ENCODE data around the gene CENATAC. TPM values are rescaled to one million over a fixed set of nuclear protein-coding genes. Genes with fewer than 3 reads are reported as not detected.
"Not testable (repeated sequence)": the region's sequence is repeated elsewhere in the genome, so short reads cannot be mapped to it uniquely, and the experiment has no call there.

CENATAC gene
- total RNA-seq, 1 donor, result 37.6 TPM

- H3K36me3 ChIP-seq (ENCODE audit: insufficient read depth, low read length), result no peaks in the 10 kb centered on the region
- no peak overlapping the region for H3K4me3 ChIP-seq (ENCODE audit: insufficient read depth, low read length)
- no peaks in the 10 kb centered on the region for H3K27me3 ChIP-seq (ENCODE audit: insufficient read depth, low read length)
- no peak overlapping the region for H3K4me2 ChIP-seq (ENCODE audit: insufficient read depth, low read length)
- no peak overlapping the region for H3K27ac ChIP-seq (ENCODE audit: low read depth, low read length)
- no peaks in the 10 kb centered on the region for H4K20me1 ChIP-seq (ENCODE audit: insufficient read depth, low read length)
- no peak for DNase-seq (ENCODE audit: insufficient read length, low spot score, missing footprints)
- no peaks in the 10 kb centered on the region for H3K9me3 ChIP-seq (ENCODE audit: low read depth, low read length)
- no peak for TF ChIP-seq CTCF (IDR thresholded peaks at IDR 0.05; ENCODE audit: extremely low read depth, low read depth, low read length)
- no peaks in the 10 kb centered on the region for H3K79me2 ChIP-seq (ENCODE audit: insufficient read depth, low read length)
- no peak overlapping the region for H2AFZ ChIP-seq (ENCODE audit: low read length)
- H3K4me1 ChIP-seq (ENCODE audit: insufficient read depth, low read length), result no peaks in the 10 kb centered on the region
These were observed 40.9 kb downstream of the CENATAC start for GRCh38 chr11:119038884-119039283.

DNA sequence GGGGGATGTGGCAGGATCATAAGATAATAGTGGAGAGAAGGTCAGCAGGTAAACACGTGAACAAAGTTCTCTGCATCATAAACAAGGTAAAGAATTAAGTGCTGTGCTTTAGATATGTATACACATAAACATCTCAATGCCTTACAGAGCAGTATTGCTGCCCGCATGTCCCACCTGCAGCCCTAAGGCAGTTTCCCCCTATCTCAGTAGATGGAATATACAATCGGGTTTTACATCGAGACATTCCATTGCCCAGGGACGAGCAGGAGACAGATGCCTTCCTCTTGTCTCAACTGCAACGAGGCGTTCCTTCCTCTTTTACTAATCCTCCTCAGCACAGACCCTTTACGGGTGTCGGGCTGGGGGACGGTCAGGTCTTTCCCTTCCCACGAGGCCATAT, 41.5 kb downstream of the CENATAC start:
- H3K4me1 ChIP-seq (ENCODE audit: insufficient read depth, low read length); H3K4me3 ChIP-seq (ENCODE audit: insufficient read depth, low read length); H3K36me3 ChIP-seq (ENCODE audit: insufficient read depth, low read length); H3K4me2 ChIP-seq (ENCODE audit: insufficient read depth, low read length); H3K27ac ChIP-seq (ENCODE audit: low read depth, low read length); DNase-seq (ENCODE audit: insufficient read length, low spot score, missing footprints); H4K20me1 ChIP-seq (ENCODE audit: insufficient read depth, low read length); H3K79me2 ChIP-seq (ENCODE audit: insufficient read depth, low read length); H3K9me3 ChIP-seq (ENCODE audit: low read depth, low read length); H3K27me3 ChIP-seq (ENCODE audit: insufficient read depth, low read length); H2AFZ ChIP-seq (ENCODE audit: low read length): not testable (repeated sequence)

DNA sequence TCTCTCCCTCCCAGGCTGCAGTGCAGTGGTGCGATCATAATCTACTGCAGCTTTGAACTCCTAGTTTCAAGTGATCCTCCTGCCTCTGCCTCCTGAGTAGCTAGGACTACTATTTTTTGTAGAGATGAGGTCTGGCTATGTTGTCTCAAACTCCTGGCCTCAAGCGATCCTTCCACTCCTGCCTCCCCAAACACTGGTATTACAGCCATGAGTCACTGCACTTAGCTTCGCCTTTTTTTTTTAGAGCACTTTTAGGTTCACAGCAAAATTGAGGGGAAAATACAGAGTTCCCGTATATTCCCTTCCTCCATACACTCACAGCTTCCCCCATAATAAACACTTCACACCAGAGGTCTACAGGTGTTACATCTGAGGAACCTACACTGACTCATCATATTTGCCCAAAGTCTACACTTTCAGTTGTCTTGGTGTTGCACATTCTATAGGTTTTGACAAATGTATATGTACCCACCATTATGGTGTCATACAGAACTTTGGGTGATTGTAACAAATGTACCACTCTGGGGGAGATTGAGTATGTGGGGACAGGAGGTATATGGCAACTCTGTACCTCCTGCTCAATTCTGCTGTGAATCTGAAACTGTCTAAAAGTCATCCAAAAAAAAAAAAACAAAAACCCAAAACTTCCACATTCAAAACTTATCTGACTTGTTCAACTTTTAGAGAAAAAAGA, 44.0 kb downstream of the CENATAC start:
- no peak overlapping the region for H3K4me3 ChIP-seq (ENCODE audit: insufficient read depth, low read length)
- peaks cover 25% of the 10 kb centered on the region for H3K36me3 ChIP-seq (ENCODE audit: insufficient read depth, low read length)
- H3K79me2 ChIP-seq (ENCODE audit: insufficient read depth, low read length), result no peaks in the 10 kb centered on the region
- no peak for DNase-seq (ENCODE audit: insufficient read length, low spot score, missing footprints)
- H3K27ac ChIP-seq (ENCODE audit: low read depth, low read length), result no peak overlapping the region
- no peak for TF ChIP-seq CTCF (IDR thresholded peaks at IDR 0.05; ENCODE audit: extremely low read depth, low read depth, low read length)
- H3K9me3 ChIP-seq (ENCODE audit: low read depth, low read length), result no peaks in the 10 kb centered on the region
- H3K27me3 ChIP-seq (ENCODE audit: insufficient read depth, low read length), result no peaks in the 10 kb centered on the region
- no peaks in the 10 kb centered on the region for H3K4me1 ChIP-seq (ENCODE audit: insufficient read depth, low read length)
- no peaks in the 10 kb centered on the region for H4K20me1 ChIP-seq (ENCODE audit: insufficient read depth, low read length)
- no peak overlapping the region for H3K4me2 ChIP-seq (ENCODE audit: insufficient read depth, low read length)
- H2AFZ ChIP-seq (ENCODE audit: low read length), result no peak overlapping the region

DNA sequence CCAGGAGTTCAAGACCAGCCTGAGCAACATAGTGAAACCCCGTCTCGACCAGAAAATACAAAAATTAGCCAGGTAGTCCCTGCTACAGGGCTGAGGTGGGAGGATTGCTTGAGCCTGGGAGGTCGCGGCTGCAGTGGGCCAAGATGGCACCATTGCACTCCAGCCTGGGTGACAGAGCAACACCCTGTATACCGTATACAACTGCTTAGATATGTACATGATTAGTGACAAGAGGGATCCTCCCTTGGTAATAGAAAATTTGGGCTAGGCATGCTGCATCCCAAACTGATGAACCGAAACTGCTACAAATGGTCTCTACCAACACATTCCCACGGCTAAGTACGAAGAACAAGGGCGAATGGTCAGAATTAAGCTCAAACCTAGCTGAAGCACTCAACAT, 45.0 kb downstream of the CENATAC start:
- H4K20me1 ChIP-seq (ENCODE audit: insufficient read depth, low read length), result no peaks in the 10 kb centered on the region
- no peak for TF ChIP-seq CTCF (IDR thresholded peaks at IDR 0.05; ENCODE audit: extremely low read depth, low read depth, low read length)
- no peaks in the 10 kb centered on the region for H3K79me2 ChIP-seq (ENCODE audit: insufficient read depth, low read length)
- no peak overlapping the region for H2AFZ ChIP-seq (ENCODE audit: low read length)
- H3K27ac ChIP-seq (ENCODE audit: low read depth, low read length), result no peak overlapping the region
- no peaks in the 10 kb centered on the region for H3K9me3 ChIP-seq (ENCODE audit: low read depth, low read length)
- no peaks in the 10 kb centered on the region for H3K4me1 ChIP-seq (ENCODE audit: insufficient read depth, low read length)
- no peak overlapping the region for H3K4me3 ChIP-seq (ENCODE audit: insufficient read depth, low read length)
- peaks cover 34% of the 10 kb centered on the region for H3K36me3 ChIP-seq (ENCODE audit: insufficient read depth, low read length)
- no peak for DNase-seq (ENCODE audit: insufficient read length, low spot score, missing footprints)
- no peak overlapping the region for H3K4me2 ChIP-seq (ENCODE audit: insufficient read depth, low read length)
- H3K27me3 ChIP-seq (ENCODE audit: insufficient read depth, low read length), result no peaks in the 10 kb centered on the region
